ENCODE data around the gene TRIM6. TPM values are rescaled to one million over a fixed set of nuclear protein-coding genes. Genes with fewer than 3 reads are reported as not detected.

Gene TRIM6
- total and polyA plus RNA-seq, 2 experiments from 2014 or later = 26.4 to 49.0 TPM

DNA sequence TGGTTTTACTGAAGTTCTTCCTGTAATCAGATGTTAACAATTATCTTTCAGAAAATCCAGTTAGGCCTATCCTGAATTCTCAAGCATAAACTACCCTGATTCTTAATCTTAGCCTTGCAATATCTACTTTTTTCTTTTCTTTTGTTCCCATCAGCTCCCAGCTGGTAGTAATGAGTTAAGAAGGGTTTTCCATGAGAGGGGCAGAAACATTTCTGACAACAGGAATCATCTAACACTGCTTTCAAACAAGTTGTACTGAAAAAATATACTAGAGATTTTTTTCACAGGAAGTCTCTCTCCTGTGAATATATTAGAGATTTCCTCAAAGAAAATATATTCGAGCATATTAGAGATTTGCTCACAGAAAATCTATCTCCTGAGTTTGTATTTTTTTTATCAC, 3.3 kb upstream of the TRIM6 start:
- Histone ChIP-seq H3K4me1 (ENCODE audit: insufficient read depth) (peaks cover 14% of the 10 kb centered on the region), H4K20me1 (replicated peaks; ENCODE audit: insufficient read depth) (no peaks in the 10 kb centered on the region), H3K9me2 (ENCODE audit: insufficient read depth) (peaks cover 3% of the 10 kb centered on the region; the same call in 1 of the 2 replicates), H3K79me2 (replicated peaks; ENCODE audit: insufficient read depth) (peaks cover 15% of the 10 kb centered on the region), H3K27ac (ENCODE audit: low read depth) (no peak overlapping the region), H3F3A (replicated peaks; ENCODE audit: low read depth) (0 out of 2 replicates have a peak, but pooled peaks cover 3% of the 10 kb centered on the region), H2AFZ (no peak overlapping the region), H3K27me3 (ENCODE audit: insufficient read depth) (no peaks in the 10 kb centered on the region), H3K36me3 (ENCODE audit: insufficient read depth) (no peaks in the 10 kb centered on the region), H3K4me3 (no peak overlapping the region), H3K4me2 (no peak overlapping the region)
- H3K4me3 Mint-ChIP-seq = no peak overlapping the region
- peaks cover 9% of the 10 kb centered on the region for H3K36me3 Mint-ChIP-seq (ENCODE audit: low read depth)
- DNase-seq (ENCODE audit: low spot score) (no peak), ATAC-seq (no peak)
- H3K27ac Mint-ChIP-seq = no peak overlapping the region
- H3K9me3 Mint-ChIP-seq = peaks cover 5% of the 10 kb centered on the region
- no peak for TF ChIP-seq ZNF331 (CRISPR knock-in tag; IDR thresholded peaks at IDR 0.05; ENCODE audit: low read depth)
- TF ChIP-seq, protein P1, sequence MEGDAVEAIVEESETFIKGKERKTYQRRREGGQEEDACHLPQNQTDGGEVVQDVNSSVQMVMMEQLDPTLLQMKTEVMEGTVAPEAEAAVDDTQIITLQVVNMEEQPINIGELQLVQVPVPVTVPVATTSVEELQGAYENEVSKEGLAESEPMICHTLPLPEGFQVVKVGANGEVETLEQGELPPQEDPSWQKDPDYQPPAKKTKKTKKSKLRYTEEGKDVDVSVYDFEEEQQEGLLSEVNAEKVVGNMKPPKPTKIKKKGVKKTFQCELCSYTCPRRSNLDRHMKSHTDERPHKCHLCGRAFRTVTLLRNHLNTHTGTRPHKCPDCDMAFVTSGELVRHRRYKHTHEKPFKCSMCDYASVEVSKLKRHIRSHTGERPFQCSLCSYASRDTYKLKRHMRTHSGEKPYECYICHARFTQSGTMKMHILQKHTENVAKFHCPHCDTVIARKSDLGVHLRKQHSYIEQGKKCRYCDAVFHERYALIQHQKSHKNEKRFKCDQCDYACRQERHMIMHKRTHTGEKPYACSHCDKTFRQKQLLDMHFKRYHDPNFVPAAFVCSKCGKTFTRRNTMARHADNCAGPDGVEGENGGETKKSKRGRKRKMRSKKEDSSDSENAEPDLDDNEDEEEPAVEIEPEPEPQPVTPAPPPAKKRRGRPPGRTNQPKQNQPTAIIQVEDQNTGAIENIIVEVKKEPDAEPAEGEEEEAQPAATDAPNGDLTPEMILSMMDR (conservative IDR thresholded peaks at IDR 0.05; ENCODE audit: low read depth in 2 of 2) = no peak
- TF ChIP-seq JUNB (IDR thresholded peaks at IDR 0.05; ENCODE audit: unreplicated experiment) = no peak
- H3K4me1 Mint-ChIP-seq = peaks cover 15% of the 10 kb centered on the region; the same call in 2 of the 3 replicates
- peaks cover 8% of the 10 kb centered on the region for H3K27me3 Mint-ChIP-seq (ENCODE audit: insufficient read depth, low read depth, poor library complexity)

DNA sequence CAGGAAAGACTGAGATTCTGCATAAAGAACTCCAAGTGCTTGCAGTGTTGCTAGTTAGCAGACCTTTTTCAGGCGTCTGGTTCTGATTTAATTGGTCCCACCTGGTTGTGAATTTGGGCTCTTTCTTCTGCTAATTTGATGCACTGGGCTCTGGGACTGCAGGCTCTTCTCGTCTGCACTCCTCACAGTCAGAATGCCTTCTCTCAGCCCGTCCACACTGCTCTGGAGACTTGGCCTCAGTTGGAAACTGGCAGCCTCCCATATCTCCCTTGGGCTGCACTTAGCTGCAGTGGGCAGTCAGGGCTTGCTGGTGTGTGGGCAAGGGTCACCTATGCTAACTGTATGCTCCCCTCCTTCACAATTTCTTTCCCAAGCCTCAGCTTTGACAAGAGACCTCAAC, 1.5 kb downstream of the TRIM6 start:
- peaks cover 60% of the 10 kb centered on the region for H3K79me2 ChIP-seq (replicated peaks; ENCODE audit: insufficient read depth)
- H3K27me3 Mint-ChIP-seq (ENCODE audit: insufficient read depth, low read depth, poor library complexity) = peaks cover 8% of the 10 kb centered on the region
- peaks cover 3% of the 10 kb centered on the region for H4K20me1 ChIP-seq (replicated peaks; ENCODE audit: insufficient read depth)
- H2AFZ ChIP-seq = no peak overlapping the region
- peaks cover 45% of the 10 kb centered on the region for H3K4me1 Mint-ChIP-seq
- H3K27me3 ChIP-seq (ENCODE audit: insufficient read depth) = no peaks in the 10 kb centered on the region
- DNase-seq (ENCODE audit: low spot score) (peak; percentile 56), ATAC-seq (peak; percentile 40)
- 0 out of 2 replicates have a peak, but pooled peaks cover 3% of the 10 kb centered on the region for H3F3A ChIP-seq (replicated peaks; ENCODE audit: low read depth)
- H3K4me3 ChIP-seq = peak overlapping the region; percentile 88
- H3K27ac Mint-ChIP-seq = peak overlapping the region; percentile 79
- peak overlapping the region; percentile 86 for H3K4me2 ChIP-seq
- H3K9me2 ChIP-seq (ENCODE audit: insufficient read depth) = peaks cover 3% of the 10 kb centered on the region; the same call in 1 of the 2 replicates
- H3K36me3 Mint-ChIP-seq (ENCODE audit: low read depth) = peaks cover under 1% of the 10 kb centered on the region; the same call in 2 of the 3 replicates
- peak overlapping the region; percentile 94 for H3K4me3 Mint-ChIP-seq
- peaks cover 33% of the 10 kb centered on the region for H3K4me1 ChIP-seq (ENCODE audit: insufficient read depth)
- peak overlapping the region; percentile 71 for H3K27ac ChIP-seq (ENCODE audit: low read depth)
- H3K9me3 Mint-ChIP-seq = no peaks in the 10 kb centered on the region
- no peaks in the 10 kb centered on the region; the same call in 1 of the 2 replicates for H3K36me3 ChIP-seq (ENCODE audit: insufficient read depth)
- TF ChIP-seq, protein P1 (conservative IDR thresholded peaks at IDR 0.05; ENCODE audit: low read depth in 2 of 2) = no peak
- TF ChIP-seq, protein P2, sequence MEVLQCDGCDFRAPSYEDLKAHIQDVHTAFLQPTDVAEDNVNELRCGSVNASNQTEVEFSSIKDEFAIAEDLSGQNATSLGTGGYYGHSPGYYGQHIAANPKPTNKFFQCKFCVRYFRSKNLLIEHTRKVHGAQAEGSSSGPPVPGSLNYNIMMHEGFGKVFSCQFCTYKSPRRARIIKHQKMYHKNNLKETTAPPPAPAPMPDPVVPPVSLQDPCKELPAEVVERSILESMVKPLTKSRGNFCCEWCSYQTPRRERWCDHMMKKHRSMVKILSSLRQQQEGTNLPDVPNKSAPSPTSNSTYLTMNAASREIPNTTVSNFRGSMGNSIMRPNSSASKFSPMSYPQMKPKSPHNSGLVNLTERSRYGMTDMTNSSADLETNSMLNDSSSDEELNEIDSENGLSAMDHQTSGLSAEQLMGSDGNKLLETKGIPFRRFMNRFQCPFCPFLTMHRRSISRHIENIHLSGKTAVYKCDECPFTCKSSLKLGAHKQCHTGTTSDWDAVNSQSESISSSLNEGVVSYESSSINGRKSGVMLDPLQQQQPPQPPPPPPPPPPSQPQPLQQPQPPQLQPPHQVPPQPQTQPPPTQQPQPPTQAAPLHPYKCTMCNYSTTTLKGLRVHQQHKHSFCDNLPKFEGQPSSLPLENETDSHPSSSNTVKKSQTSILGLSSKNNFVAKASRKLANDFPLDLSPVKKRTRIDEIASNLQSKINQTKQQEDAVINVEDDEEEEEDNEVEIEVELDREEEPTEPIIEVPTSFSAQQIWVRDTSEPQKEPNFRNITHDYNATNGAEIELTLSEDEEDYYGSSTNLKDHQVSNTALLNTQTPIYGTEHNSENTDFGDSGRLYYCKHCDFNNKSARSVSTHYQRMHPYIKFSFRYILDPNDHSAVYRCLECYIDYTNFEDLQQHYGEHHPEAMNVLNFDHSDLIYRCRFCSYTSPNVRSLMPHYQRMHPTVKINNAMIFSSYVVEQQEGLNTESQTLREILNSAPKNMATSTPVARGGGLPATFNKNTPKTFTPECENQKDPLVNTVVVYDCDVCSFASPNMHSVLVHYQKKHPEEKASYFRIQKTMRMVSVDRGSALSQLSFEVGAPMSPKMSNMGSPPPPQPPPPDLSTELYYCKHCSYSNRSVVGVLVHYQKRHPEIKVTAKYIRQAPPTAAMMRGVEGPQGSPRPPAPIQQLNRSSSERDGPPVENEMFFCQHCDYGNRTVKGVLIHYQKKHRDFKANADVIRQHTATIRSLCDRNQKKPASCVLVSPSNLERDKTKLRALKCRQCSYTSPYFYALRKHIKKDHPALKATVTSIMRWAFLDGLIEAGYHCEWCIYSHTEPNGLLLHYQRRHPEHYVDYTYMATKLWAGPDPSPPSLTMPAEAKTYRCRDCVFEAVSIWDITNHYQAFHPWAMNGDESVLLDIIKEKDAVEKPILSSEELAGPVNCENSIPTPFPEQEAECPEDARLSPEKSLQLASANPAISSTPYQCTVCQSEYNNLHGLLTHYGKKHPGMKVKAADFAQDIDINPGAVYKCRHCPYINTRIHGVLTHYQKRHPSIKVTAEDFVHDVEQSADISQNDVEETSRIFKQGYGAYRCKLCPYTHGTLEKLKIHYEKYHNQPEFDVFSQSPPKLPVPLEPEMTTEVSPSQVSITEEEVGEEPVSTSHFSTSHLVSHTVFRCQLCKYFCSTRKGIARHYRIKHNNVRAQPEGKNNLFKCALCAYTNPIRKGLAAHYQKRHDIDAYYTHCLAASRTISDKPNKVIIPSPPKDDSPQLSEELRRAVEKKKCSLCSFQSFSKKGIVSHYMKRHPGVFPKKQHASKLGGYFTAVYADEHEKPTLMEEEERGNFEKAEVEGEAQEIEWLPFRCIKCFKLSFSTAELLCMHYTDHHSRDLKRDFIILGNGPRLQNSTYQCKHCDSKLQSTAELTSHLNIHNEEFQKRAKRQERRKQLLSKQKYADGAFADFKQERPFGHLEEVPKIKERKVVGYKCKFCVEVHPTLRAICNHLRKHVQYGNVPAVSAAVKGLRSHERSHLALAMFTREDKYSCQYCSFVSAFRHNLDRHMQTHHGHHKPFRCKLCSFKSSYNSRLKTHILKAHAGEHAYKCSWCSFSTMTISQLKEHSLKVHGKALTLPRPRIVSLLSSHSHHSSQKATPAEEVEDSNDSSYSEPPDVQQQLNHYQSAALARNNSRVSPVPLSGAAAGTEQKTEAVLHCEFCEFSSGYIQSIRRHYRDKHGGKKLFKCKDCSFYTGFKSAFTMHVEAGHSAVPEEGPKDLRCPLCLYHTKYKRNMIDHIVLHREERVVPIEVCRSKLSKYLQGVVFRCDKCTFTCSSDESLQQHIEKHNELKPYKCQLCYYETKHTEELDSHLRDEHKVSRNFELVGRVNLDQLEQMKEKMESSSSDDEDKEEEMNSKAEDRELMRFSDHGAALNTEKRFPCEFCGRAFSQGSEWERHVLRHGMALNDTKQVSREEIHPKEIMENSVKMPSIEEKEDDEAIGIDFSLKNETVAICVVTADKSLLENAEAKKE (CRISPR knock-in tag; IDR thresholded peaks at IDR 0.05) = no peak
- TF ChIP-seq EZH2phosphoT487 (IDR thresholded peaks at IDR 0.05; ENCODE audit: unreplicated experiment) (no peak), POLR2AphosphoS5 (IDR thresholded peaks at IDR 0.05; ENCODE audit: low read depth) (no peak), ZNF331 (CRISPR knock-in tag; IDR thresholded peaks at IDR 0.05; ENCODE audit: low read depth) (no peak)
- TF ChIP-seq, protein P3, sequence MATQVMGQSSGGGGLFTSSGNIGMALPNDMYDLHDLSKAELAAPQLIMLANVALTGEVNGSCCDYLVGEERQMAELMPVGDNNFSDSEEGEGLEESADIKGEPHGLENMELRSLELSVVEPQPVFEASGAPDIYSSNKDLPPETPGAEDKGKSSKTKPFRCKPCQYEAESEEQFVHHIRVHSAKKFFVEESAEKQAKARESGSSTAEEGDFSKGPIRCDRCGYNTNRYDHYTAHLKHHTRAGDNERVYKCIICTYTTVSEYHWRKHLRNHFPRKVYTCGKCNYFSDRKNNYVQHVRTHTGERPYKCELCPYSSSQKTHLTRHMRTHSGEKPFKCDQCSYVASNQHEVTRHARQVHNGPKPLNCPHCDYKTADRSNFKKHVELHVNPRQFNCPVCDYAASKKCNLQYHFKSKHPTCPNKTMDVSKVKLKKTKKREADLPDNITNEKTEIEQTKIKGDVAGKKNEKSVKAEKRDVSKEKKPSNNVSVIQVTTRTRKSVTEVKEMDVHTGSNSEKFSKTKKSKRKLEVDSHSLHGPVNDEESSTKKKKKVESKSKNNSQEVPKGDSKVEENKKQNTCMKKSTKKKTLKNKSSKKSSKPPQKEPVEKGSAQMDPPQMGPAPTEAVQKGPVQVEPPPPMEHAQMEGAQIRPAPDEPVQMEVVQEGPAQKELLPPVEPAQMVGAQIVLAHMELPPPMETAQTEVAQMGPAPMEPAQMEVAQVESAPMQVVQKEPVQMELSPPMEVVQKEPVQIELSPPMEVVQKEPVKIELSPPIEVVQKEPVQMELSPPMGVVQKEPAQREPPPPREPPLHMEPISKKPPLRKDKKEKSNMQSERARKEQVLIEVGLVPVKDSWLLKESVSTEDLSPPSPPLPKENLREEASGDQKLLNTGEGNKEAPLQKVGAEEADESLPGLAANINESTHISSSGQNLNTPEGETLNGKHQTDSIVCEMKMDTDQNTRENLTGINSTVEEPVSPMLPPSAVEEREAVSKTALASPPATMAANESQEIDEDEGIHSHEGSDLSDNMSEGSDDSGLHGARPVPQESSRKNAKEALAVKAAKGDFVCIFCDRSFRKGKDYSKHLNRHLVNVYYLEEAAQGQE (IDR thresholded peaks at IDR 0.05; ENCODE audit: unreplicated experiment) = no peak
